IPS-20b (cell line): ENCODE data around the gene NT5M.

ENCODE experiments used
- H3K27ac ChIP-seq: one replicate; pipeline ENCODE4 v1.5.1; 2013; ENCODE audit warnings: low read length
- H3K27me3 ChIP-seq: 2 replicates; pipeline ENCODE4 v1.6.1; 2013; ENCODE audit warnings: mild to moderate bottlenecking, low read length, inconsistent platforms; ENCODE audit not compliant: insufficient read depth
- H3K36me3 ChIP-seq: 2 replicates; pipeline ENCODE4 v1.6.1; 2013; ENCODE audit warnings: low read depth, mild to moderate bottlenecking, inconsistent platforms, low read length, moderate library complexity; ENCODE audit not compliant: insufficient read depth
- H3K4me1 ChIP-seq: 2 replicates; pipeline ENCODE4 v1.6.1; 2013; ENCODE audit warnings: mild to moderate bottlenecking, control low read depth, inconsistent platforms, low read length, moderate library complexity; ENCODE audit not compliant: insufficient read depth
- H3K4me3 ChIP-seq: 2 replicates; pipeline ENCODE4 v1.5.1; 2013; ENCODE audit warnings: mild to moderate bottlenecking, low read length, inconsistent platforms
- H3K9ac ChIP-seq: 2 replicates; pipeline ENCODE4 v1.6.1; 2013; ENCODE audit warnings: low read depth, mild to moderate bottlenecking, inconsistent platforms, low read length, moderate library complexity
- H3K9me3 ChIP-seq: 2 replicates; pipeline ENCODE4 v1.6.1; 2013; ENCODE audit warnings: mild to moderate bottlenecking, low read depth, low read length, inconsistent platforms; ENCODE audit not compliant: insufficient read depth

NT5M gene

GRCh38 chr17:17345686-17346427 is 42.7 kb downstream of the NT5M start:
- Histone ChIP-seq H3K27me3 (no peaks in the 10 kb centered on the region), H3K36me3 (no peaks in the 10 kb centered on the region), H3K9ac (no peak overlapping the region), H3K4me1 (no peaks in the 10 kb centered on the region; the same call in 1 of the 2 replicates), H3K4me3 (no peak overlapping the region), H3K27ac (no peak overlapping the region), H3K9me3 (no peaks in the 10 kb centered on the region)

GRCh38 chr17:17346428-17347233 is 43.5 kb downstream of the NT5M start:
- Histone ChIP-seq H3K36me3 (no peaks in the 10 kb centered on the region), H3K27me3 (no peaks in the 10 kb centered on the region), H3K4me1 (no peaks in the 10 kb centered on the region; the same call in 1 of the 2 replicates), H3K9me3 (no peaks in the 10 kb centered on the region), H3K27ac (no peak overlapping the region), H3K4me3 (no peak overlapping the region), H3K9ac (no peak overlapping the region)

- H3K27me3 ChIP-seq, result no peaks in the 10 kb centered on the region
- no peak overlapping the region for H3K4me3 ChIP-seq
- no peaks in the 10 kb centered on the region; the same call in 1 of the 2 replicates for H3K4me1 ChIP-seq
- no peaks in the 10 kb centered on the region for H3K36me3 ChIP-seq
- no peak overlapping the region for H3K9ac ChIP-seq
- no peaks in the 10 kb centered on the region for H3K9me3 ChIP-seq
- no peak overlapping the region for H3K27ac ChIP-seq
Observed at GRCh38 chr17:17347234-17347955, 44.2 kb downstream of the NT5M start.

- H3K36me3 ChIP-seq, result no peaks in the 10 kb centered on the region
- H3K9ac ChIP-seq, result no peak overlapping the region
- no peak overlapping the region for H3K27ac ChIP-seq
- H3K4me1 ChIP-seq, result no peaks in the 10 kb centered on the region; the same call in 1 of the 2 replicates
- no peaks in the 10 kb centered on the region for H3K27me3 ChIP-seq
- H3K9me3 ChIP-seq, result no peaks in the 10 kb centered on the region
- no peak overlapping the region for H3K4me3 ChIP-seq
Observed at GRCh38 chr17:17347956-17348871, 45.0 kb downstream of the NT5M start.

- Histone ChIP-seq H3K4me3 (no peak overlapping the region), H3K9ac (no peak overlapping the region), H3K4me1 (no peaks in the 10 kb centered on the region; the same call in 1 of the 2 replicates), H3K36me3 (no peaks in the 10 kb centered on the region), H3K9me3 (no peaks in the 10 kb centered on the region), H3K27me3 (no peaks in the 10 kb centered on the region), H3K27ac (no peak overlapping the region)
Observed at GRCh38 chr17:17348872-17349723, 45.9 kb downstream of the NT5M start.

- Histone ChIP-seq H3K27me3 (no peaks in the 10 kb centered on the region), H3K9me3 (no peaks in the 10 kb centered on the region), H3K9ac (no peak overlapping the region), H3K36me3 (no peaks in the 10 kb centered on the region), H3K4me3 (no peak overlapping the region), H3K4me1 (no peaks in the 10 kb centered on the region; the same call in 1 of the 2 replicates), H3K27ac (no peak overlapping the region)
Observed at GRCh38 chr17:17349724-17350106, 46.5 kb downstream of the NT5M start.

- Histone ChIP-seq H3K27ac (no peak overlapping the region), H3K36me3 (no peaks in the 10 kb centered on the region), H3K4me3 (no peak overlapping the region), H3K9me3 (no peaks in the 10 kb centered on the region), H3K4me1 (no peaks in the 10 kb centered on the region; the same call in 1 of the 2 replicates), H3K27me3 (peaks cover 7% of the 10 kb centered on the region), H3K9ac (no peak overlapping the region; the same call in 1 of the 2 replicates)
Observed at GRCh38 chr17:17350491-17351355, 47.5 kb downstream of the NT5M start.

GRCh38 chr17:17351356-17351891 is 48.3 kb downstream of the NT5M start:
- Histone ChIP-seq H3K9ac (no peak overlapping the region), H3K27ac (no peak overlapping the region), H3K36me3 (no peaks in the 10 kb centered on the region), H3K27me3 (peaks cover 9% of the 10 kb centered on the region), H3K4me3 (no peak overlapping the region), H3K9me3 (no peaks in the 10 kb centered on the region), H3K4me1 (no peaks in the 10 kb centered on the region; the same call in 1 of the 2 replicates)

GRCh38 chr17:17351901-17352781 is 49.0 kb downstream of the NT5M start:
- H3K4me1 ChIP-seq, result no peaks in the 10 kb centered on the region; the same call in 1 of the 2 replicates
- H3K9ac ChIP-seq, result no peak overlapping the region
- H3K27me3 ChIP-seq, result peaks cover 9% of the 10 kb centered on the region
- H3K4me3 ChIP-seq, result no peak overlapping the region
- no peaks in the 10 kb centered on the region for H3K36me3 ChIP-seq
- no peaks in the 10 kb centered on the region for H3K9me3 ChIP-seq
- no peak overlapping the region for H3K27ac ChIP-seq
